NCI-H446 (cell line): ENCODE results near the gene SLC36A1.

Source experiments
- DNase-seq, 2 experiments: peaks; one replicate each; lab custom pipeline; 2025; lab: John Stamatoyannopoulos, UW

Gene SLC36A1

DNA sequence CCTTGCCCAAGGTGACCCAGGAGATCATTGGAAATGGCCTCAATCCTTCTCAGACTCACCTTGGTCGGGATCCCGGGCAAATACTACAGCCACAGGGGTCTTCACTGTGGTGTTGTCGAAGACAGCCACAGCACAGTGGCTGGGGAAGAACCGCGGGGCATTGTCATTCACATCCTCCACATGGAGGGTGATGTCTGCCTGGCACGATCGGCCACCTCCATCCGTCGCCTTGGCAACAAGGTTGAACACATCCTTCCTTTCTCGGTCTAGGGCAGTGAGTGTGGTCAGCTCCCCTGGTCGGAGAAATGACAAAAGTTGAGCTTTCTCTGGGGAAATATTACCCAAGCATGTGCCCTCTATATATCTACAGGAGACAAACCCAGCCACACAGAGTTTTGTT is 86.9 kb downstream of the SLC36A1 start:
- DNase-seq = no peak

DNA sequence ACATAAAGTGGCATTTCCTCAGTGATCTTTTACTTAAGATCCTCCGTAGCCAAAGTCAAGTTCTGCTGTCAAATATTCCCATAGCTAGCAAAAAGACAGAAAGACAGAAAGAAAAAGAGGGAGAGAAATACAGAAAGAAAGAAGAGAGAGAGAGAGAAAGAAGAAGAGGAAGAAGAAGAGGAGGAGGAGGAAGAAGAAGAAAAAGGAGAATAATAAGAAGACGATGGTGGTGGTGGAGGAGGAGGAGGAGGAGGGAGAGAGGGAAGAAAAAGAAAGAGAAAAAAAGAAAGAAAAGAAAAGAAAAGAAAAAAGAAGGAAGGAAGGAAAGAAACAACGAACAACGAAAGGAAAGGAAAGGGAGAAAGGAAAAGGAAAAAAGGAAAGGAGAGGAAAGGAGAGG is 89.6 kb downstream of the SLC36A1 start:
- no peak for DNase-seq

DNA sequence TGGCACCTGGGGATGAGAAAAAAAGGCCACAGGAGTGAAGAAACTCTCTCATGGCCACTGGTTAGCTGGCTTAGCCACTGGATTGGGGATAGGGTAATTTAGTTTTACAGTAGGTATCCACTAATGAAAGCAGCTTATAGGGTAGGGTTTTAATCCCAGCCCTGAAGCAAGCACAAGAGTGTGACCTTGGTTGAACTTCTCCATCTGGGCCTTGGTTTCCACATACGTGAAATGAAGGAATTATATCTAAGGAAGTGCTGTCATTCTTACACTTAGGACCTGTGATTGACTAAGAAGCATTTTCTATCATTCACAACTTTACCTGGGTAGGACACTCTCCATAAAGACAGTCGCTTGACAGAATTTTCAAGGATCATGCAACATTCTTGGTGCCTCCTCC is 94.2 kb downstream of the SLC36A1 start:
- no peak for DNase-seq
